K562 (cell line): Measurements from ENCODE around the gene ABHD12. TPM values are rescaled to one million over a fixed set of nuclear protein-coding genes. Genes with fewer than 3 reads are reported as not detected.

Experiments
- E2F1 ChIP-seq: sonication (generic); formaldehyde crosslinking; IDR thresholded peaks from 2 replicates; pipeline ENCODE4 v1.8.1; 2023; ENCODE audit warnings: mild to moderate bottlenecking, missing genetic modification reagents, moderate library complexity
- HNRNPUL1 ChIP-seq: fragments of 200-400 bp; formaldehyde crosslinking; IDR thresholded peaks from 2 replicates; pipeline ENCODE4 v1.6.1; 2017; ENCODE audit warnings: low read length
- MECOM ChIP-seq: fragments of 250-450 bp; sonication (Bioruptor Pico); IDR thresholded peaks from 2 replicates; pipeline ENCODE4 v1.8.0; 2022; ENCODE audit warnings: inconsistent platforms
- POLR2AphosphoS2 ChIP-seq: IDR thresholded peaks from 2 replicates; pipeline ENCODE4 v1.6.1; 2012; ENCODE audit warnings: low read length, improper control_type of control experiment
- RAD21 ChIP-seq, 2 experiments: fragments of 250-450 bp in 1 of 2; fragments of 450-650 bp in 1 of 2; sonication (Bioruptor Pico) in 1 of 2; formaldehyde crosslinking in 1 of 2; IDR thresholded peaks in 1 of 2; conservative IDR thresholded peaks in 1 of 2; 2 replicates each; pipeline versions ENCODE4 v1.4.0 to v1.8.0; 2020 to 2022; ENCODE audit warnings: mild to moderate bottlenecking in 2 of 2, moderate library complexity in 1 of 2
- SAFB ChIP-seq: fragments of 200-400 bp; formaldehyde crosslinking; IDR thresholded peaks from 2 replicates; pipeline ENCODE4 v1.6.1; 2017; ENCODE audit warnings: low read depth, low read length, borderline replicate concordance
- SETDB1 ChIP-seq: IDR thresholded peaks from one replicate; pipeline ENCODE4 v1.6.1; 2012; ENCODE audit warnings: low read length, control low read depth, inconsistent platforms
- SMARCA5 ChIP-seq: fragments of 450-650 bp; IDR thresholded peaks from 2 replicates; pipeline ENCODE4 v1.6.1; 2016
- ZNF140 ChIP-seq: fragments of 250-450 bp; sonication (Bioruptor Pico); IDR thresholded peaks from 2 replicates; pipeline ENCODE4 v1.8.0; 2021; ENCODE audit warnings: moderate library complexity, mild to moderate bottlenecking, inconsistent platforms
- polyA plus RNA-seq, 8 experiments: library from polyadenylated mRNA; depleted of rRNA in 4 of 8; stranded (reverse) in 5 of 8; unstranded in 3 of 8; fragments of >200 nt; fragmentation: Nextera tagmentation in 2 of 8; fragmentation: Illumina TruSeq in 1 of 8; extraction: Ambion mirVana in 2 of 8; extraction: Trizol in 1 of 8; gene quantifications; 2 replicates each; pipeline versions ENCODE4 v1.2.1 to v1.2.3, GENCODE V29; 2011 to 2014; ENCODE audit warnings: inconsistent platforms in 1 of 8, missing spikeins in 1 of 8
- total RNA-seq, 7 experiments: library from RNA; depleted of rRNA in 6 of 7; stranded (reverse); fragments of >200 nt in 6 of 7; fragmentation: Illumina TruSeq in 2 of 7; extraction: Trizol in 2 of 7; gene quantifications; 2 replicates each; pipeline versions ENCODE4 v1.2.1 to v1.2.3, GENCODE V29; 2011 to 2021; ENCODE audit warnings: low replicate concordance in 1 of 7
- TF ChIP-seq, protein P1 (sequence below): IDR thresholded peaks from 2 replicates; pipeline ENCODE4 v1.6.1; 2011; ENCODE audit warnings: borderline replicate concordance, low read depth, mild to moderate bottlenecking, moderate library complexity, low read length; ENCODE audit not compliant: insufficient read depth, poor library complexity, severe bottlenecking
- TF ChIP-seq, protein P2 (sequence below): sonication (generic); formaldehyde crosslinking; IDR thresholded peaks from 2 replicates; pipeline ENCODE4 v1.9.0; 2022; ENCODE audit warnings: mild to moderate bottlenecking, missing genetic modification reagents

The ABHD12 gene
- total and polyA plus RNA-seq, 9 of the 15 experiments (the other 6 are each of a cell fraction or from before 2014, with no cell fraction given): 0.65 to 15.6 (median 9.1) TPM

DNA sequence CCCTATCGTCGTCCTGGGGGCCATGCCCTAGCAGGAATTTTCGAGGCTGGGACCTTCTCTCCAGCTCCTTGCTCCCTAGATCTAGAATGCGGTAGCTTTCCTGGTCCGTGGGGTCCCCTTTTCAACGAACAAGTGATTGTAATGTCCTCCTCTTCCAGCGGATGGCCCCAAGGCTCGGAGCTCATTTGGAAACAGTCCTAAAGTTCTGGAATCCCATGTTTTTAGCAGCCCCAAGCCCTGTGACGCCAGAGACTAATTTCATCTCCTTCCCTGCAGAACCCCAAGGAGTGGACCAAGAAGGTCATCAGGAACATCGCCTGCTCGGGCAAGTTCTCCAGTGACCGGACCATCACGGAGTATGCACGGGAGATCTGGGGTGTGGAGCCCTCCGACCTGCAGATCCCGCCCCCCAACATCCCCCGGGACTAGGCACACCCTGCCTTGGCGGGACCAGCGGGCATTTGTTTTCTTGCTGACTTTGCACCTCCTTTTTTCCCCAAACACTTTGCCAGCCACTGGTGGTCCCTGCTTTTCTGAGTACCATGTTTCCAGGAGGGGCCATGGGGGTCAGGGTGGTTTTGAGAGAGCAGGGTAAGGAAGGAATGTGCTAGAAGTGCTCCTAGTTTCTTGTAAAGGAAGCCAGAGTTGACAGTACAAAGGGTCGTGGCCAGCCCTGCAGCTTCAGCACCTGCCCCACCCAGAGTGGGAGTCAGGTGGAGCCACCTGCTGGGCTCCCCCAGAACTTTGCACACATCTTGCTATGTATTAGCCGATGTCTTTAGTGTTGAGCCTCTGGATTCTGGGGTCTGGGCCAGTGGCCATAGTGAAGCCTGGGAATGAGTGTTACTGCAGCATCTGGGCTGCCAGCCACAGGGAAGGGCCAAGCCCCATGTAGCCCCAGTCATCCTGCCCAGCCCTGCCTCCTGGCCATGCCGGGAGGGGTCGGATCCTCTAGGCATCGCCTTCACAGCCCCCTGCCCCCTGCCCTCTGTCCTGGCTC, 94.2 kb downstream of the ABHD12 start (continued):
- no peak for TF ChIP-seq SAFB
- no peak for TF ChIP-seq SETDB1
- no peak for TF ChIP-seq ZNF140 (CRISPR knock-in tag)
- no peak for TF ChIP-seq POLR2AphosphoS2
- no peak for TF ChIP-seq SMARCA5
- TF ChIP-seq RAD21 (CRISPR knock-in tag; conservative IDR thresholded peaks at IDR 0.05 in 1 of 2, IDR thresholded peaks at IDR 0.05 in 1 of 2): peak in 1 of 2 experiments; percentile 31; a peak in 1 of 4 replicates
- TF ChIP-seq, protein P1, sequence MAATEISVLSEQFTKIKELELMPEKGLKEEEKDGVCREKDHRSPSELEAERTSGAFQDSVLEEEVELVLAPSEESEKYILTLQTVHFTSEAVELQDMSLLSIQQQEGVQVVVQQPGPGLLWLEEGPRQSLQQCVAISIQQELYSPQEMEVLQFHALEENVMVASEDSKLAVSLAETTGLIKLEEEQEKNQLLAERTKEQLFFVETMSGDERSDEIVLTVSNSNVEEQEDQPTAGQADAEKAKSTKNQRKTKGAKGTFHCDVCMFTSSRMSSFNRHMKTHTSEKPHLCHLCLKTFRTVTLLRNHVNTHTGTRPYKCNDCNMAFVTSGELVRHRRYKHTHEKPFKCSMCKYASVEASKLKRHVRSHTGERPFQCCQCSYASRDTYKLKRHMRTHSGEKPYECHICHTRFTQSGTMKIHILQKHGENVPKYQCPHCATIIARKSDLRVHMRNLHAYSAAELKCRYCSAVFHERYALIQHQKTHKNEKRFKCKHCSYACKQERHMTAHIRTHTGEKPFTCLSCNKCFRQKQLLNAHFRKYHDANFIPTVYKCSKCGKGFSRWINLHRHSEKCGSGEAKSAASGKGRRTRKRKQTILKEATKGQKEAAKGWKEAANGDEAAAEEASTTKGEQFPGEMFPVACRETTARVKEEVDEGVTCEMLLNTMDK: peak; percentile 81
- no peak for TF ChIP-seq E2F1
- TF ChIP-seq, protein P2, sequence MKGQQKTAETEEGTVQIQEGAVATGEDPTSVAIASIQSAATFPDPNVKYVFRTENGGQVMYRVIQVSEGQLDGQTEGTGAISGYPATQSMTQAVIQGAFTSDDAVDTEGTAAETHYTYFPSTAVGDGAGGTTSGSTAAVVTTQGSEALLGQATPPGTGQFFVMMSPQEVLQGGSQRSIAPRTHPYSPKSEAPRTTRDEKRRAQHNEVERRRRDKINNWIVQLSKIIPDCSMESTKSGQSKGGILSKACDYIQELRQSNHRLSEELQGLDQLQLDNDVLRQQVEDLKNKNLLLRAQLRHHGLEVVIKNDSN (CRISPR knock-in tag): no peak
- no peak for TF ChIP-seq MECOM
- TF ChIP-seq HNRNPUL1: no peak
